HG03342 (cell line): ENCODE data around the gene STS.

ENCODE experiments used
- ATAC-seq: cut with Tn5 transposase; IDR thresholded peaks from one replicate; pipeline ENCODE4 v1.9.1; 2021; ENCODE audit warnings: mild to moderate bottlenecking, moderate library complexity; ENCODE audit not compliant: unreplicated experiment

Gene STS, protein sequence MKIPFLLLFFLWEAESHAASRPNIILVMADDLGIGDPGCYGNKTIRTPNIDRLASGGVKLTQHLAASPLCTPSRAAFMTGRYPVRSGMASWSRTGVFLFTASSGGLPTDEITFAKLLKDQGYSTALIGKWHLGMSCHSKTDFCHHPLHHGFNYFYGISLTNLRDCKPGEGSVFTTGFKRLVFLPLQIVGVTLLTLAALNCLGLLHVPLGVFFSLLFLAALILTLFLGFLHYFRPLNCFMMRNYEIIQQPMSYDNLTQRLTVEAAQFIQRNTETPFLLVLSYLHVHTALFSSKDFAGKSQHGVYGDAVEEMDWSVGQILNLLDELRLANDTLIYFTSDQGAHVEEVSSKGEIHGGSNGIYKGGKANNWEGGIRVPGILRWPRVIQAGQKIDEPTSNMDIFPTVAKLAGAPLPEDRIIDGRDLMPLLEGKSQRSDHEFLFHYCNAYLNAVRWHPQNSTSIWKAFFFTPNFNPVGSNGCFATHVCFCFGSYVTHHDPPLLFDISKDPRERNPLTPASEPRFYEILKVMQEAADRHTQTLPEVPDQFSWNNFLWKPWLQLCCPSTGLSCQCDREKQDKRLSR

DNA sequence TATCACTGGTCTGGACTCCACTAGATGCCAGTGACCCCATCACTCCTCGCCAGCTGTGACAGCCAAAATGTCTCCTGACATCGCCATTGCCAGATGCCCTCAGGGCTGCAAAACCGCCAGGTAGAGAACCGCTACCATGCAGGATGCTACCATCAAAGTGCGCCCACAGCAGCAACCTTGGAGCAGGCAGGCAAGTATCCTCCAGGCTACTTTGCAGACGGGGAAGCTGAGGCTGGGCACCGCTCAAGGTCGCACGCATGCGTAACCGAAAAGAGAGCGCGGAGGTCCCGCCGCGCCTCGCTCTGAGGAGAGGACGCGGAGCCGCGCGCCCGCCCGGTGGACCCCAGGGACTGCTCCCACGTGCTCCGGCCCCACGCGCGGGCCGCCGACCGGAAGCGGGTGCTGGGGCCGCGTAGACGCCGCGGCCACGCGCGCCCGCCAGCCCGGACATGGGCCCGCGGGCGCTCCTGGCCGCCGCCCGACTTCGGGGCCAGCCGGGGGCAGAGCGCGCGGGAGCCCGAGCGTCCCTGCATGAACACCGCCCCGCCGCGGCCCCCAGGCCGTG, at the start of gene STS:
Gene STS, plus strand, starts transcription at position 300 of the 565 bp plus-strand sequence. CDS start 105,488 bp downstream, outside the sequence.
- peak; percentile 35 for ATAC-seq

GRCh38 chrX:7100022-7100421, 47.5 kb upstream of the STS start:
- no peak for ATAC-seq

DNA sequence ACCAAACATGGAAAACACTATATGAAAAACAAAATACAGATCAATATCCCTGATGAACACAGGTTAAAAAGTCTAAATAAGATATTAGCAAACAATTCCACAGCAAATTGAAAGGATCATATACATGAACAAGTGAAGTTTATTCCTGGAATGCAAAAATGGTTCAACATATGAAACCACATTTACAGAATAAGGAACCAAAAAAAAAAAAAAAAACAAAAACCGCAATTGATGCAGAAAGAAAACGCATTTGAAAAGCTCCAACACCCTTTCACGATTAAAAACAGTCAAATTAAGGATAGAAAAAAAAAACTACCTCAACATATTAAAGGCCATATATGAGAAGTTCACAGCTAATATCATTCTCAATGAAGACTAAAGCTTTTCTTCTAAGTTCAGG, 45.4 kb upstream of the STS start:
- no peak for ATAC-seq

DNA sequence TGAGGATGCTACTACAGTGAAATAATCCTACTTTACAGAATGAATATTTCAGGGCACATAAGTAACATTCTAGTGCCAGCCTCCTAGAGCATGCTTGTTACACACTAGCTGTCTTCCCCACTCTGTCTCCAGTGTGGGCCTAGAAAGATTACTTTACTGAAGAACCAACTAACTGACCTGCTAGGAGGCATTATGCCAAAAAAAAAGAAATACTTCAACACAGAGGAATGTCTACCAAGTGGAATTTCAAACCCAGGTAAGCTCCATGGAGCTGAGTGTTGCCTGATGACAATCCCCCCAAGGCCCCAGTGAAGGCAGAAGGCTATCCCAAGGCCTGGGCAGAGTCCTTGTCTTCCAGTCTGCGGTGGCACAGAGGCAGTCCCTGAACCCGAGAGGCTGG, 40.9 kb upstream of the STS start:
- ATAC-seq, result no peak

- no peak for ATAC-seq
Measured at GRCh38 chrX:7108030-7108429, 39.5 kb upstream of the STS start.

DNA sequence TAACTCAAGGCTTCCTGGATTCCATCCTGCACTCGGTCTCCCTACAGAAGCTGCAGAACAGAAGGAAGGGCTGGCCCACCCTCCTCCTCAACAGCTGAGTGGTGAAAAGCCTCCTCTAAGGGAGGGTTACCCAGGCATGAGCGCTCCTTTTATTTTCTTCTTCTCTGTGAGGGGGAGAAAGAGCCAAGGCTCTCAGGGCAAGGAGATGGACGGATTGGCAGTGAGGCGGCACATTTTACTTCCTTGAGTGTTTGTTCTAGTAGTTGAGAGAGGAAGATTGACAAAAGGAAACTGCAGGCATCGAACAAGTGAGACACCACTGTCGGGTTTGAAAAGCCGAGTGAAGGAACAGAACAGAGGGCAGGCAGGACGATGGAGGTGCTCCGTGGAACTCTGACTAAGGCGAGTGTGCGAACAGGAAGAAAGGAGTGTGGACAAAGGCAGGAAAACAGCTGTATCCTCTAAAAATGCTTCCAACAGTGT, 38.4 kb upstream of the STS start:
- no peak for ATAC-seq

DNA sequence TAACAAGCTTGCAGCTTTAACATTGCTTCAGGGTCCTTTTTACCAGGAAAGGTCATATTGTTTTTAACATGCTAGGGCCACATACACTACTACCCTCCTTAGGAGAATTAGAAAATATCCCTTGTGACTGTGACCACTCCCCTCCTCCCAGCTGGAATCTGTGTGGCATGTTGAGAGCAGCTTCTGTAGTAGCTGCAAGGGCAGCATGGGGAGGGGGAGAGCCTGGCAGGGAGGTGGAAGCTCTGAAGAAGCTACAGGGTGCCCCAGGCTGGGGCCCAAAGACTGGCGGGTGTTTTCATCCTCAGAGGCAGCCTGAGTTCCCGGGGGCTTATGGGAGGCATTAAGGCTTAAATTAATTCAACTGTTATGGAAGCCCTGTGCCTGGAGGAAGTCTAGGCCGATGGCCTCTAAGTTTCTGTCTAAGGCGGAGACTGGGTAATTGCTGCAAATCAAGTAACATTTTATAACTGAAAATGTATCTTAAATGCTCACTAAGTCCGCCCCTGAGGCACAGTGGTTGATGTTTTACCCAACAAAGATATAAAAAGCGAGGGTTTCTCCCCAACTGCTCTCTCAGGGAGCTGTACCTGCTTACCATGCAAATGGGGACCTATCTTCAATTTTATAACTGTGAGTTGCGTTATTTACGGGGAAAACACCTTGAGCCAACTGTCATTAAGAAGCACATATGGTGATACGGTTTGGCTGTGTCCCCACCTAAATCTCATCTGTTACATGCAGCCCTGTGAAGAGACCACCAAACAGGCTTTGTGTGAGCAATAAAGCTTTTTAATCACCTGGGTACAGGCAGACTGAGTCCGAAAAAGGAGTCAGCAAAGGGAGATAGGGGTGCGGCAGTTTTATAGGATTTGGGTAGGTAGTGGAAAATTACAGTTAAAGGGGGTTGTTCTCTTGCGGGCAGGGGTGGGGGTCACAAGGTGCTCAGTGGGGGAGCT, 37.4 kb upstream of the STS start:
- ATAC-seq, result peak; percentile 63

DNA sequence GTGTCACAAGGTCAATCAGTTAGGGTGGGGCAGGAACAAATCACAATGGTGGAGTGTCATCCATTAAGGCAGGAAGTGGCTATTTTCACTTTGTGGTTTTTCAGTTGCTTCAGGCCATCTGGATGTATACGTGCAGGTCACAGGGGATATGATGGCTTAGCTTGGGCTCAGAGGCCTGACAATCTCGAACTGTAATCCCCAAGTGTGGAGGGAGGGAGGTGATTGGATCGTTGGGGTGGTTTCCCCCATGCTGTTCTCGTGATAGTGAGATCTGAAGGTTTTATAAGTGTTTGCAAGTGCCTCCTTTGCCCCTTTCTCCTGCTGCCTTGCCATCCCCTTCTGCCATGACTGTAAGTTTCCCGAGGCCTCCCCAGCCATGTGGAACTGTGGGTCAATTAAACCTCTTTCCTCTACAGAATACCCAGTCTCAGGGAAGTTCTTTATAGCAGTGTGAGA, 36.7 kb upstream of the STS start:
- peak; percentile 63 for ATAC-seq

GRCh38 chrX:7111518-7111917, 36.0 kb upstream of the STS start:
- no peak for ATAC-seq

GRCh38 chrX:7112071-7112470, 35.4 kb upstream of the STS start:
- no peak for ATAC-seq

- ATAC-seq, result peak; percentile 58
Measured at GRCh38 chrX:7115557-7115956, 32.0 kb upstream of the STS start.

DNA sequence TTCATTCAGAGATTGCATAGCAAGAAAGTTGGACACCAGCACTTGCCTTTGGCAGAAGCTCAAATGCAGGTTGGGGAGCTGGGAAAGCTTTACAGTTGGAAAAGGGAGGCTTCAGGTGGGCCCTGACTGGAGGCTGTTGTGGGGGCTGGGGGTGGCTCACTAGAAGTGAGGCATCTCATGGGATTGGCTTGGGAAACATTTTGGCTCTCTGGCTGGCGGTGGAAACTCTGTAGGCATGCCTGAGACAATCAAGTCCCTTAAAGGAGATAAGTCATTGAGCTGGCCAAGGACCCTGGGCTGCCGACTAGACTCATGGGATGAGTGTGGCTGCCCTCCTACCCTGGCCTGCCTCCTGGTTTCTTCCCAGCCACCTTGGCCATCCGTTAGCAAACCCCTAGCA, 31.4 kb upstream of the STS start:
- ATAC-seq, result no peak

DNA sequence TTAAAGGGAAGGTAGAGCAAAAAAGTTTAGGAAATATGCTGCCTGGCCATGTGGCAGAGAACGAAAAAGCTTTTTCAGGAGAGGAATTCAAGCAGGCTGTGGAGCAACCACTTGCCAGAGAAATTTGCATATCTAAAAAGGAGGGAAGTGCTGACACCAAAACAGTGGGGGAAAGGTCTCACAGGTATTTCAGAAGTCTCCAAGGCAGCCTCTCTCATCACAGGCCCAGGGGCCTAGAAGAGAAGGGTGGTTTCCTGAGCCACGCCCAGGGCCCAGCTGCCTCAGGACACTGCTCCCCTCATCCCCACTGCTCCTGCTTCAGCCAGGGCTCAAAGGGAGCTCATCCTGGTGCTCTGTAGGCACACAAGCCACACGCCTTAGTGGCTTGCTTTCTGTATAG, 29.9 kb upstream of the STS start:
- peak; percentile 57 for ATAC-seq

- no peak for ATAC-seq
Measured at GRCh38 chrX:7119950-7120877, 27.3 kb upstream of the STS start.

DNA sequence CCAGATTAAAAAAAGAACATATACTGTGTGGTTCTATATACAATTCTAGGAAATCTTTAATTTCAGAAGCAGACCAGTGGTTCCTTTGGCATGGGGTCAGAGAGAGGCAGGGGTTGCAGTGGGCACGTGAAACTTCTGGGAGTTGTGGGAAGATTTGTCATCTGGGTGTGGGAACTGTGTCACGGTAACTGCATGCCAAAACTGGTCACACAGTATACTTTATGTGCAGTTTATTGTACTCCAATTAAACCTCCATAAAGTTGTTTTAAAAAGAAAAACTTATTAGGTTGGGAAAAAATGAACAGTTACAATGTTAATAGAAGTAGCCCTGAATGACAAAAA, 26.7 kb upstream of the STS start:
- ATAC-seq, result no peak

DNA sequence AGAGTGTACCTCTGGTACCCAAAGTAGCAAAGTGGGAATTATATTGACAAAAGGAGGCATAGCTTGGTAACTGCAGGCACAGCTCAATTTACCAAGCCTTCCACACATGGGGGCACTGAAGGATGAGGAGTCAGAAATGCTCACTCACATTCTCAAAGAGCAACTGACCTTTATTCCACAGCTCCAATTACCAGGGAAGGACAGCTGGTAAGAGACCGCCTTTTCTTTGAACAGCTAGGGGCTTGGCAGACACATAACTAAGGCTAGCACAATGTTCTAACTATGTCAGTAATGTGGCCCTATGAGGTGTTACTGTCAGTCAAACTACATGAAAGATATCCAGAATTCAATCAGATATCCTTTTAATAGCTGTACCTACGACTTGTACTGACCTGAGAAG, 20.5 kb upstream of the STS start:
- no peak for ATAC-seq

GRCh38 chrX:7131621-7132020, 15.9 kb upstream of the STS start:
- no peak for ATAC-seq

DNA sequence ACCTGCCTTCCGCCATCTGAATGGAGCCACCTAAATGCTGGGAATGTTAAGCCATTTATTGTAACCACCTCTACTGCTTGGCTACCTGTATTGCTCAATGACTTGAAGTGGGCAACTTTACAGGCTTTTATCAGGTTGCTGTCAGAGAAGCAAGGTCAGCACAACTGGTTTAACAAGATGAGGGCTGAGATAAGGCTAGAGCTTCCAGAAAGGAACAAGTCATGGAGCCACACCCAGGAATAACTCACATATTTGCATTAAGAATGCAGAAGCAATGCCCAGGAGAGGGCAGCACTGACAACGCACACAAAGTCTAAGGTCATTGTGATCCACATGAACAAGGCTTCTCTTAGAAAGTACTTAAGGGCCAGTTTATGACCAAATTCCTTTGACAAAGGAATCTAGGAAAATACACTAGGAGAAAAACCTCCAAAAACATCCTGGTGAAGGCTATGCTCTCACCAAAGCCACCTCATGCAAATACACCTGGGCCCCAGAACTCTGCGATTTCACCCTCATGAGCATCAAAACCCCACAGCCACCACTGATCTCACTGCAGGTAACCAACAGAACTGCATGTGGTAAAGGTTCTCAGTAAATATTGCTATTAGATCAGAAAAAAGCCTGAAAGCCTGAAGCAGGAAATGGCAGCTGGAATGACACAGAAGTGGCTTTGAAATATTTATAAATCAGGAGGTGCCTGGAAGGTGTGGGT, 15.0 kb upstream of the STS start:
- peak; percentile 83 for ATAC-seq

DNA sequence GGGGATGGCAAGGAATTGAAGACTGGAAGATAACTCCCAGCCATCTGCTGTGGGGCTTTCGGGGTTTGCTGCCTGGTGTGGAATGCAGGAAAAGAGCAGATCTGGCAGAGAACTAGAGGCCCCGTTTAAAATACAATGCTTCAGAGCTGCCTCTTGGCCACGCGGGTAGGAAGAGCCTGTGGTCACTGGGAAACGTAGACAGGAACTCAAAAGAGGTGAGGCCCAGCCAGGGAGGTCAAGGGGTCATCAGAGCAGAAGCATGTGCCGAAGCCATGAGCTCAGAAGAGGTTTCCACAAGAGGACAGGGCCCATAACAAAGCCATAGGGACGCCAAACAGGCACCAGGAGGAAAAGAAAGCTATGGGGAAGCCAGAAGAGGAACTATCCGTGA, 14.5 kb upstream of the STS start:
- no peak for ATAC-seq
